Esophagus mucosa (tissue), 1 donor: Measurements from ENCODE around the gene OR52L1. TPM values are rescaled to one million over a fixed set of nuclear protein-coding genes. Genes with fewer than 3 reads are reported as not detected.

Source experiments
- ATAC-seq: fragments of 200-7000 bp; cut with Tn5 transposase; one replicate; pipeline ENCODE4 v1.9.1; 2020
- total RNA-seq: library from RNA; stranded (reverse); gene quantifications from one replicate; pipeline ENCODE4 v1.2.4, GENCODE V29; 2023
- donor health status: DM: yes; HTN: yes; CAD: no.

The OR52L1 gene
- total RNA-seq, 1 donor from 2014 or later = not detected

- no peak for ATAC-seq
Observed at GRCh38 chr11:5938603-5938965, 48.2 kb downstream of the OR52L1 start.

DNA sequence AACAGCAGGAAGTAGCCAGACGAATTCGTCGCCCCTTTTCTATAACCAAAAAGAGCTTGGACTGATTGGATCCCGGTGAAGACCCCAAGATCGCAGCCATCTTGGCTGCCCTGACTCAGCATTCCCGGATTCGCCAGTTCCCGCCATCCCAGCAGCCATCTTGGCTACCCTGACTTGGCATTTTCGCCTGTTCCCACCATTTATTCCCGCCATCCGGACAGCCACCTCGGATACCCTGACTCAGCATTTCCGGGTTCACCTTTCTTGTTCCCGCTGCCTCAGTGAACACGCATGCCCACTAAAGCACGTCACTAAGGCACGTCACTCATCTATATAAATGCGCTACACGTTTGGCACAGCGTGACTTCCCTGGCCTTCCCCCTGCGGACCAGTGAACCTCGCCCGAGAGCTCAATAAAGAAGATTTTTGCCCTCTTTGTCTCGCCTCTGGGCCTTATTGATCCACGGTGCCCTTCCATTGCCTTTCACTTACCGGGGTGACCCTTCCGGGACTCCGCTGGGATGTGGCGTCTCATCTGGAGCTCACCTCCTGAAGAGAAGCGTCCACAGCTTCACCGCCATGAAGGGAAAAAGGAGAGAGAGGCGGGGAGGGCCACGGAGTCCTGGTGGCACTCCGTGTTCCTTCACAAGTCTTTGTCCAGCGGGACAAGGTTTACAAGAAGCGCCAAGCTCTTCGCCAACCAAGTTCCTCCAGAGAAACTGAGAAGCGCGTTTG lies 48.8 kb downstream of the OR52L1 start:
- no peak for ATAC-seq

Other genes with a start within 250 kb of the OR52L1 start
- not detected for gene OR52N4, start 232.7 kb downstream of the OR52L1 start, total RNA-seq
- not detected for gene OR52N5, start 203.6 kb downstream of the OR52L1 start, total RNA-seq
- not detected for gene OR52N1, start 195.7 kb downstream of the OR52L1 start, total RNA-seq
- gene OR52N2, start 178.1 kb downstream of the OR52L1 start, total RNA-seq = not detected
- gene OR52E6, start 145.1 kb downstream of the OR52L1 start, total RNA-seq = not detected
- not detected for gene OR52E8, start 129.3 kb downstream of the OR52L1 start, total RNA-seq
- not detected for gene OR52E4, start 106.4 kb downstream of the OR52L1 start, total RNA-seq
- not detected for gene OR52E5, start 93.8 kb downstream of the OR52L1 start, total RNA-seq
- gene OR56A3, start 44.7 kb downstream of the OR52L1 start, total RNA-seq = not detected
- not detected for gene OR56A5, start 18.5 kb downstream of the OR52L1 start, total RNA-seq
- gene OR56A4, start 20.0 kb upstream of the OR52L1 start, total RNA-seq = not detected
- not detected for gene OR56A1, start 43.8 kb upstream of the OR52L1 start, total RNA-seq
- gene OR56B4, start 120.7 kb upstream of the OR52L1 start, total RNA-seq = not detected
- not detected for gene OR52B2, start 183.3 kb upstream of the OR52L1 start, total RNA-seq
- gene OR52W1, start 212.2 kb upstream of the OR52L1 start, total RNA-seq = not detected
- gene C11orf42, start 218.6 kb upstream of the OR52L1 start, total RNA-seq = not detected
- gene FHIP1B, start 247.7 kb upstream of the OR52L1 start, total RNA-seq = 13.2 TPM